Aorta (tissue), 5 donors: ENCODE measurements around the gene SNX3. TPM values are rescaled to one million over a fixed set of nuclear protein-coding genes. Genes with fewer than 3 reads are reported as not detected.
"Not testable (repeated sequence)": the region's sequence is repeated elsewhere in the genome, so short reads cannot be mapped to it uniquely, and the experiment has no call there.

Experiments
- ATAC-seq: fragments of 200-7000 bp; cut with Tn5 transposase; one replicate; pipeline ENCODE4 v1.9.1; 2022; ENCODE audit warnings: moderate library complexity; ENCODE audit not compliant: low FRiP score
- DNase-seq, 2 donors: peaks; one replicate each; pipeline ENCODE4 v3.0.0-alpha.2; 2020
- H3K27ac ChIP-seq, 2 donors: one replicate each; pipeline ENCODE4 v1.5.1; 2013; ENCODE audit warnings: low read length in 2 of 2, mild to moderate bottlenecking in 2 of 2, moderate library complexity in 2 of 2, control low read depth in 1 of 2, inconsistent platforms in 1 of 2, low read depth in 1 of 2
- H3K27me3 ChIP-seq, 2 donors: one replicate each; pipeline ENCODE4 v1.6.1; 2013; ENCODE audit warnings: control low read depth in 1 of 2, low read length in 1 of 2, mild to moderate bottlenecking in 1 of 2, moderate library complexity in 1 of 2; ENCODE audit not compliant: insufficient read depth in 2 of 2, control insufficient read depth in 1 of 2
- H3K36me3 ChIP-seq, 2 donors: one replicate each; pipeline ENCODE4 v1.6.1; 2013; ENCODE audit warnings: control low read depth in 1 of 2, low read length in 1 of 2, mild to moderate bottlenecking in 1 of 2; ENCODE audit not compliant: insufficient read depth in 2 of 2, control insufficient read depth in 1 of 2
- H3K4me1 ChIP-seq, 2 donors: one replicate each; pipeline ENCODE4 v1.6.1; 2013; ENCODE audit warnings: low read length in 2 of 2, control low read depth in 1 of 2, mild to moderate bottlenecking in 1 of 2, moderate library complexity in 1 of 2; ENCODE audit not compliant: insufficient read depth in 2 of 2, control insufficient read depth in 1 of 2
- H3K4me3 ChIP-seq, 2 donors: one replicate each; pipeline ENCODE4 v1.5.1; 2013; ENCODE audit warnings: low read length in 2 of 2, control low read depth in 1 of 2, mild to moderate bottlenecking in 1 of 2
- H3K9me3 ChIP-seq: one replicate; pipeline ENCODE4 v1.6.1; 2013; ENCODE audit warnings: mild to moderate bottlenecking, low read length; ENCODE audit not compliant: control insufficient read depth
- WGBS, 2 donors: extraction: QIAGEN DNeasy Blood & Tissue Kit; methylation state at CpG; one replicate each; pipeline ENCODE4 v1.1.7; 2013; 5-methylcytosine and 5-hydroxymethylcytosine counted together
- intact Hi-C, 2 donors: fragments of 100-400 bp; cut with DNase I; formaldehyde crosslinking; loops; one replicate each; pipeline versions ENCODE4 v1.14.2 to v1.15.0; 2022
- polyA plus RNA-seq, 2 donors: library from polyadenylated mRNA; stranded (reverse); fragments of 200-250 nt; gene quantifications; one replicate each; pipeline ENCODE4 v1.2.3, GENCODE V29; 2013
- total RNA-seq, 2 donors: library from RNA; stranded (reverse); fragmentation: NEBNext Ultra II Directional; extraction: Animal tissue kit (Norgen Biotek cat#: 25700); gene quantifications; one replicate each; pipeline ENCODE4 v1.2.1, GENCODE V29; 2021
- donor health status: healthy with polysubstance abuse.
- donor health status: Bipolar disorder and iron deficiency.
- donor health status: DM: no; HTN: no; CAD: no.
- donor health status: DM: no; HTN: no; CAD: no.
- donor health status: DM: yes; HTN: yes; CAD: no.

SNX3 gene
- total and polyA plus RNA-seq, 4 donors: 148 to 328 (median 190) TPM

- no peaks in the 10 kb centered on the region for H3K4me1 ChIP-seq
- no peaks in the 10 kb centered on the region for H3K27me3 ChIP-seq
- no peaks in the 10 kb centered on the region for H3K36me3 ChIP-seq
- DNase-seq: no peak
- H3K27ac ChIP-seq: no peak overlapping the region
- no peak for ATAC-seq
- H3K4me3 ChIP-seq: no peak overlapping the region
- intact Hi-C loops: no loop called here
- no peaks in the 10 kb centered on the region for H3K9me3 ChIP-seq
- WGBS, 2 donors: 62 to 71% methylated on average over 2 of the region's 2 CpGs
Observed at GRCh38 chr6:108275976-108276375, 15.1 kb upstream of the SNX3 start.

GRCh38 chr6:108274546-108274945 lies 13.7 kb upstream of the SNX3 start:
- Histone ChIP-seq H3K36me3 (no peaks in the 10 kb centered on the region), H3K27ac (no peak overlapping the region), H3K9me3 (no peaks in the 10 kb centered on the region), H3K27me3 (no peaks in the 10 kb centered on the region), H3K4me3 (no peak overlapping the region), H3K4me1 (no peaks in the 10 kb centered on the region)
- ATAC-seq (no peak), DNase-seq (no peak)
- intact Hi-C loops: no loop called here
- 73 to 82% methylated on average over 2 of the region's 2 CpGs for WGBS, 2 donors

GRCh38 chr6:108269955-108270354 lies 9.1 kb upstream of the SNX3 start:
- H3K27me3 ChIP-seq, ATAC-seq, intact Hi-C loops, H3K4me3 ChIP-seq, H3K4me1 ChIP-seq, H3K27ac ChIP-seq, H3K9me3 ChIP-seq, H3K36me3 ChIP-seq, DNase-seq: not testable (repeated sequence)
- WGBS, 2 donors: 92 to 93% methylated on average over 20 to 31 of the region's 31 CpGs

GRCh38 chr6:108268845-108269244 lies 8.0 kb upstream of the SNX3 start:
- Histone ChIP-seq H3K27me3 (no peaks in the 10 kb centered on the region), H3K4me1 (no peaks in the 10 kb centered on the region), H3K36me3 (no peaks in the 10 kb centered on the region), H3K27ac (no peak overlapping the region), H3K4me3 (no peak overlapping the region), H3K9me3 (no peaks in the 10 kb centered on the region)
- 79 to 92% methylated on average over 3 of the region's 3 CpGs for WGBS, 2 donors
- ATAC-seq (no peak), DNase-seq (no peak)
- intact Hi-C loops: no loop called here

DNA sequence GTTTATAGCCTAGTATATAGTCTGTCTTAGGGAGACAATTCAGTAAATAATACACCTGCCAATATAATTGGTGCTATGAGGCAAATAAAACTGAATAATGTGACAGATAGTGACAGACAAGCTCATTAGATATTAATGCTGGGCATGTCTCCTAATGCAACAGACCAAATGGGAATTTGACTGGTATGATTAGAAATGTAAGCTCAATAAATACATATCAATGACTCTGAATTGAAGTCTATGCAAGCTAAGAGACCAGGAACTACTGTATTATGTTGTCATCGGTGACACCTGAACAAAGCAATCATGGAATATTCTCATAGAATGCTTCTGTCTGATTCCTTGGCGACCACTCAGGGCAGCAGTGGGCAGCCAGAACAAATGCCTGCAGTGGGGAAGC lies 2.5 kb upstream of the SNX3 start:
- H3K4me1 ChIP-seq: no peaks in the 10 kb centered on the region
- H3K9me3 ChIP-seq: no peaks in the 10 kb centered on the region
- intact Hi-C loops: loop anchor here in 1 of 2 donors (5.0 kb wide), 1 partner anchor 131 kb away; no protein-coding TSS in a partner anchor
- no peak overlapping the region for H3K4me3 ChIP-seq
- H3K36me3 ChIP-seq: no peaks in the 10 kb centered on the region
- no peak overlapping the region for H3K27ac ChIP-seq
- ATAC-seq (no peak), DNase-seq (no peak)
- no peaks in the 10 kb centered on the region for H3K27me3 ChIP-seq
- 91 to 92% methylated on average over 2 of the region's 2 CpGs for WGBS, 2 donors

DNA sequence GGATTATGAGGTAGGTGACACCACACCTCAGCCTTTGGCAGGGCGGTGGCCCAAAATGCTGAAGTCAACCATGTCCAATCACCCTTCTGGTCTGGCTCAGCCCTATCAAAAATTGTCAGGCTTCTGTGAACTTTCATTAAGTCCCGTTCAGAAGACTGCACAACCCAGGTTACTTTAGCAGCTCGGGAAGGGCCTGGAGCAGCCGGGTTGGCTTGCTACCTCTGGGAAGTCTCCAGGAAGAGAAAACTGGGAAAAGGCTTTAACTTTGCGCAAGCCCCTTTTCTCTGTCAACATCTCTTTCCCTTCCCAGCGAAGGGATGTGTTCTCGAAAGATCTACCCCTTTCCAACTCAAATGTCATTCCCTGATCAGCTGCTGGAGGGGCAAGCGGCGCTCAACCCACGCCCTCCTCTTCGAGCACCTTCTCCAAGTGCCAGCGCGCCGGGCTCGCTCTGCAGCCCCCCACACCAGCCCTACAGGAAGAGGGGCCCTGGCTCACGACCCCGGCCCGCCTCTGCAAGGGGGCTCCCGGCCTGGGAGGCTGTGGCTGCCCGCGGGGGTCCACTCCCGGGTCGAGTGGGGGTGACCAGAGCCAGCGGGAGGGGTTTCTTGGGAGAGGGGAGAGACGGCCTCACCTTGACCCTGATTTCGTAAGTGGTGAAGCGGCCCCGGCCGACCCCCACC lies 573 bp downstream of the SNX3 start:
- 0 to 1% methylated on average over 27 to 29 of the region's 29 CpGs for WGBS, 2 donors
- peak; percentile 48 for ATAC-seq
- peaks cover 0 to 2% of the 10 kb centered on the region in 2 donors for H3K4me1 ChIP-seq

GRCh38 chr6:108254433-108255410 lies 6.1 kb downstream of the SNX3 start:
- Histone ChIP-seq H3K27me3 (no peaks in the 10 kb centered on the region), H3K4me1 (peaks cover 2 to 5% of the 10 kb centered on the region in 2 donors), H3K27ac (no peak overlapping the region), H3K4me3 (no peak overlapping the region), H3K36me3 (no peaks in the 10 kb centered on the region), H3K9me3 (no peaks in the 10 kb centered on the region)
- WGBS, 2 donors: 92 to 97% methylated on average over 4 of the region's 4 CpGs
- intact Hi-C loops: no loop called here
- no peak for DNase-seq
- ATAC-seq: no peak

More for the DNA sequence above, 573 bp downstream of the SNX3 start:
- intact Hi-C loops: loop anchor here in 1 of 2 donors (2.0 to 5.0 kb wide), 3 partner anchors 35 to 185 kb away; partner anchors contain the start of genes AFG1L and OSTM1
- Histone ChIP-seq H3K27me3 (no peaks in the 10 kb centered on the region), H3K27ac (peak overlapping the region; percentile 17 to 89), H3K9me3 (no peaks in the 10 kb centered on the region), H3K36me3 (no peaks in the 10 kb centered on the region), H3K4me3 (peak overlapping the region; percentile 74 to 76)
- DNase-seq: peak in 1 of 2 donors; percentile 67

DNA sequence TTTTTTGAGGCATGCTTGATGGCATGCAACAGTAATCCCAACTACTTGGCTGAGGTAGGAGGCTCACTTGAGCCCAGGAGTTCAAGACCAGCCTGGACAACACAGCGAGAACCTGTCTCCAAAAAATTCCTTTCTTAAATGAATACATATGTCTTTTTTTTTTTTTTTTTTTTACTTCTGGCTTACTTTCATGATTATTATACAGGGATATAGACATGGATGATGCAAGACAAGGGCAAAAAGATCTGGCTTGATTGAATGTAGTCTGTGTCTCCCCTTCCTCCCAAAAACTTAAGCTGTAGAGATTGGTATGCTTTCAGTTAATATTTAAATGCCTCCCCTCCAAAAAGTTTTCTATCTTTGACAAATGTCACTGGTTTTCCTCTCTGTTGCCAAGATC lies 7.6 kb downstream of the SNX3 start:
- Histone ChIP-seq H3K36me3 (no peaks in the 10 kb centered on the region), H3K27me3 (no peaks in the 10 kb centered on the region), H3K27ac (no peak overlapping the region), H3K4me3 (no peak overlapping the region), H3K9me3 (no peaks in the 10 kb centered on the region), H3K4me1 (peaks cover 2 to 5% of the 10 kb centered on the region in 2 donors)
- intact Hi-C loops: no loop called here
- DNase-seq (no peak), ATAC-seq (no peak)
- WGBS, 2 donors: 98 to 100% methylated on average over 1 of the region's 1 CpG
